Loucy (cell line): Measurements from ENCODE around the gene DHRS4.
"Not testable (repeated sequence)": the region's sequence is repeated elsewhere in the genome, so short reads cannot be mapped to it uniquely, and the experiment has no call there.

ENCODE experiments used
- EZH2phosphoT487 ChIP-seq: fragments of 200-600 bp; IDR thresholded peaks from 2 replicates; pipeline ENCODE4 v1.6.1; 2018; ENCODE audit warnings: antibody characterized with exemption, mild to moderate bottlenecking, moderate library complexity, borderline replicate concordance
- TF ChIP-seq, protein P1 (sequence below): fragments of 200-600 bp; sonication (generic); conservative IDR thresholded peaks from 2 replicates; pipeline ENCODE4 v1.5.1; 2014; ENCODE audit warnings: mild to moderate bottlenecking, antibody characterized with exemption, low read length

- TF ChIP-seq, protein P1, sequence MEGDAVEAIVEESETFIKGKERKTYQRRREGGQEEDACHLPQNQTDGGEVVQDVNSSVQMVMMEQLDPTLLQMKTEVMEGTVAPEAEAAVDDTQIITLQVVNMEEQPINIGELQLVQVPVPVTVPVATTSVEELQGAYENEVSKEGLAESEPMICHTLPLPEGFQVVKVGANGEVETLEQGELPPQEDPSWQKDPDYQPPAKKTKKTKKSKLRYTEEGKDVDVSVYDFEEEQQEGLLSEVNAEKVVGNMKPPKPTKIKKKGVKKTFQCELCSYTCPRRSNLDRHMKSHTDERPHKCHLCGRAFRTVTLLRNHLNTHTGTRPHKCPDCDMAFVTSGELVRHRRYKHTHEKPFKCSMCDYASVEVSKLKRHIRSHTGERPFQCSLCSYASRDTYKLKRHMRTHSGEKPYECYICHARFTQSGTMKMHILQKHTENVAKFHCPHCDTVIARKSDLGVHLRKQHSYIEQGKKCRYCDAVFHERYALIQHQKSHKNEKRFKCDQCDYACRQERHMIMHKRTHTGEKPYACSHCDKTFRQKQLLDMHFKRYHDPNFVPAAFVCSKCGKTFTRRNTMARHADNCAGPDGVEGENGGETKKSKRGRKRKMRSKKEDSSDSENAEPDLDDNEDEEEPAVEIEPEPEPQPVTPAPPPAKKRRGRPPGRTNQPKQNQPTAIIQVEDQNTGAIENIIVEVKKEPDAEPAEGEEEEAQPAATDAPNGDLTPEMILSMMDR = not testable (repeated sequence)
- not testable (repeated sequence) for TF ChIP-seq EZH2phosphoT487
These were observed 59.2 kb downstream of the DHRS4 start for GRCh38 chr14:24012726-24013273.
